A204.1 (cell line): ENCODE data around the gene CDKL4.
"Not testable (repeated sequence)": the region's sequence is repeated elsewhere in the genome, so short reads cannot be mapped to it uniquely, and the experiment has no call there.

ENCODE experiments used
- FAIRE-seq: peaks from 2 replicates; lab custom pipeline; 2012; peaks lifted over from hg19 to GRCh38; lab: Jason Lieb, UNC

Gene CDKL4

DNA sequence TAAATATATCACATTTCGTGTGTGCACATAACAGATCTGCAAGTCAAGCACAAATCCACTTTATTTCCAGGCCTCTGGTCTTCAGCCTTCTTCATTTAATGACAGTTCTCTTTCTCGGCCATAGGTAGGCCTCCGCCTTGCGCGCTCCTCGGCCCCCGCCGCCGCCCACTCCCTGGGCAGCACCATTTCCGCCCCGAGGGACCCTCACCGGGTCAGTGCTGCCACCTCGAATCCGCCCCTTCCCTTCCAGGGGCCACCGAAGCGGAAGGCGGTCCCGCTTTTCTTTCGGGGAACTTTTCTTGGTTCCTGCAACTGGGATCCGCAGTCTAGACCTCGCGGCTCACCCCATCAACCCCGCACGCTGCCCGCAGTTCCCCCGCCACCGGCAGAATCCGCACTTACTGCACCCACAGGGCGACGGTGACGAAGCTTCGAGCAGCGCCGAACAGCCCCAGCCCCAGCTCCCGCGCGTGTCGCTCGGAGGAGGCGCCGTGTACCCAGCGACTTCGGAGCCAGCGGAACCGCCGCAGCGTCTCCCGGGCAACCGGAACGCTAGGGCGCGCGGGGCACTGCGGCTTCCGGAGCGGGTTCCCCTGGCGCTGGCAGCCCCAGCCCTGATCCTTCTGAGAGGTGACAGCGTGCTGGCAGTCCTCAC lies at the start of gene CDKL4:
TSS of gene CDKL4 (minus strand) at position 502 of the 655 bp plus-strand sequence.
- no peak for FAIRE-seq

DNA sequence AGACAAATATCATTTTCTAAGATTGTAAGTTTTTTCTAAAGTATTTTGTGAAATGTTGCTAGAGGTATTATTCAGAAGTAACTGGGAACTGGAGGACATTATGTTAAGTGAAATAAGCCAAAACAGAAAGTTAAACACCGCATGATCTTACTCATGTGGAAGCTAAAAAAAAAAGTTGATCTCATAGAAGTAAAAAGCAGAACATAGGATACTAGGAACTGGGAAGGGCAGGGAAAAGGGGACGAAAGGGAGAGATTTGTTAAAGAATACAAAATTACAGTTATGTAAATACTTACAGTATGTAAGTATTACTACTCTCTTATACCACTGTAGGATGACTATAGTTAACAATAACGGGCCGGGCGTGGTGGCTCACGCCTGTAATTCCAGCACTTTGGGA lies 46.7 kb upstream of the CDKL4 start:
- FAIRE-seq, result no peak

DNA sequence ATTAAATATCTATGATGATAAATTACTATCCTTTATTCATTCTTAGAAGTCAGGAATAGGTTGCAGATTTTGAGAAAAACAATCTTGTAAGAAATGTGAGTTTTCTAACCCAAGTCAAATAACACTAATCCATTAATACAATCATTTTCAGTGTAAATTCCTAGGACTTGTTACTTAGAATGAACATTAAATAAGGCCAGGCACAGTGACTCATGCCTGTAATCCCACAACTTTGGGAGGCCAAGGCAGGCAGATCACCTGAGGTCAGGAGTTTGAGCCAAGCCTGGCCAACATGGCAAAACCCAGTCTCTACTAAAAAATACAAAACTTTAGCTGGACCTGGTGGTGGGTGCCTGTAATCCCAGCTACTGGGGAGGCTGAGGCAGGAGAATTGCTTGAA lies 45.8 kb upstream of the CDKL4 start:
- no peak for FAIRE-seq

DNA sequence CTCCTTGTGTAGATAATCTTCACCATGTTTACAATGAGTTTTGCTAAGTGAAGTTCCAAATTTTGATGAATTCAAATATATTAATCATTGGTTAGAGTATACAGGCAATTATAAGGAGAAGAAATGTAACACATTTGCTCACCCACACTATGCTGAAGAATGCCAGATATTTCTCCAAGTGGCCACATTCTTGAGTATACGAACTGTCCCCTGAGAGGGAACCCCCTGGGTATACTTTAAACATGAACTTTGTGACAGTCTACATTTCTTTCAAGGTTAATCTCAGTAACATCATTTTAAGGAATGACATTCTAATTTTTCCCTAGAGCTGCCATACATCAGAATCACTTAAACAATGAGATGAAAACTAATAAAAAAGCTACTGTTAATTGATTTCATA lies 39.8 kb upstream of the CDKL4 start:
- FAIRE-seq, result no peak

DNA sequence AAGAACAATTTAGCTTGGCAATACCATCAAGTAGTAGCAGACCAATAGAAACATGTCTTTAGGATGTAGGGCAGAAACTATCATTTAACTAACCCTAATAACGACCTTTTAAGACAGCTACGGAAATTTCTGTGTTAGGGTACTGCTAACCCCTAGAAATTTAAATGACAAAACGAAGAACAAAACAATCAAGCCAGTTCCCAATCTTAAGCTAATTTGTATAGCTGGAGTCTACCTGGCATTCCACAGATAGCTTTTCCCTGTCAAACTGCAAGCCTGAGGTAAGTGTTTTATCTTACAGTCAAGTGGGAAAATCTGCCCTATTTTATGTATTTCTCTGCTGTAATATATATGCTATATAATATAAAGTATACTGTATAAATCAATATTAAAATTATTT lies 37.6 kb upstream of the CDKL4 start:
- no peak for FAIRE-seq

DNA sequence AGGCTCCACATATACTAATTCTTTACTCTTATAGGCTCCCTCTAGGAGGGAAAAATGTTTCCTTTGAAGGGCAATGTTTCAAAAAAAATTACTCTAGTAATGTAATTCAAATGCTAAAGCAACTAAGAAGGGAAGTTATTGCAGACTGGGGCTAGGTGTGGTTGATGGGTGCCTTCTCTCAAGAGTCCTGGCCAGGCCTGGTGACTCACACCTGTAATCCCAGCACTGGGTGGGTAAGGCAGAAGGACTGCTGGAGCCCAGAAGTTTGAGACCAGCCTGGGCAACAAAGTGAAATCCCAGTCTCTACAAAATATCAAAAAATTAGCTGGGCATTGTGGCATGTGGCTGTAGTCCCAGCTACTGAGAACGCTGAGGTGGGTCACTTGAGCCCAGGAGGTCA lies 31.2 kb upstream of the CDKL4 start:
- no peak for FAIRE-seq

DNA sequence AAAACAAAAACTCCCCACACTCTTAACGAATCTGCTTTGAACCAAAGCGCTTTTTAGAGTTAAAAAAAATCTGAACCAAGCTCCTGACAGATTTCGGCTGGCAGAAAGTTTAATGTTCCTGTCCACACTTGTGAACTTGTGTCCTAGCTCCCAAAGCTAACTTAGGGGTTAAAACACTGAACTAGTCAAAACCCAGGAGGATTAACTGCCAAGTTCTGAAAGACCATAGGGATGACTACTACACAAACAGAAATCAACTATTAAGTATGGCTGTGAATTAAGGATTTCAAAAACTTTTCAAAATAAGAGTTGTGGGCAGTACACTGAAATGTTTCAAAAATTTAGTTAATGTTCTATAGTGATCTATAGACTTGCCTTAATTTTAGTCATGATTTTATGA lies 26.2 kb upstream of the CDKL4 start:
- FAIRE-seq, result no peak

DNA sequence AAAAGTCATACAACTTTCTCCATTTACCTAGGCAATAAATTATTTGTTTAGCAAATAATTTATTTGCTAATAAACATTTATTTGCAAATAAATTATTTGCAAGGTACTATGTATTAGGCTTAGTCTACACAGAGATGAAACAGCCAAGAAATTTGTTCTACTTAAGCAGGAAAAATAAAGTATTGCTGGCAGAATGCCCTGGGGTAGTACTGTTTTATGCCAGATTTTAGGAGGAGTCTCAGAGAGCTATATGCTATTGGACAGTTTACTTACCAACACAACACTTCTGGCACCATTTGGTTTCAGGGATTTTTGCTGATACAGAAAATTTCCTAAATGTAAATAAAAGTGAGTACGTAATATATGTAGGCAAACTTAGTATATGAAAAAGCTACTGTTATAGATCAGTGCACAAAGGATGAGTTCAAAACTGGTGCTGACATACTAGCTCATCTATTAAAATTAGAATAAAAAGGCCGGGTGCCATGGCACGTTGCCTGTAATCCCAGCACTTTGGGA lies 23.2 kb upstream of the CDKL4 start:
- FAIRE-seq, result no peak

DNA sequence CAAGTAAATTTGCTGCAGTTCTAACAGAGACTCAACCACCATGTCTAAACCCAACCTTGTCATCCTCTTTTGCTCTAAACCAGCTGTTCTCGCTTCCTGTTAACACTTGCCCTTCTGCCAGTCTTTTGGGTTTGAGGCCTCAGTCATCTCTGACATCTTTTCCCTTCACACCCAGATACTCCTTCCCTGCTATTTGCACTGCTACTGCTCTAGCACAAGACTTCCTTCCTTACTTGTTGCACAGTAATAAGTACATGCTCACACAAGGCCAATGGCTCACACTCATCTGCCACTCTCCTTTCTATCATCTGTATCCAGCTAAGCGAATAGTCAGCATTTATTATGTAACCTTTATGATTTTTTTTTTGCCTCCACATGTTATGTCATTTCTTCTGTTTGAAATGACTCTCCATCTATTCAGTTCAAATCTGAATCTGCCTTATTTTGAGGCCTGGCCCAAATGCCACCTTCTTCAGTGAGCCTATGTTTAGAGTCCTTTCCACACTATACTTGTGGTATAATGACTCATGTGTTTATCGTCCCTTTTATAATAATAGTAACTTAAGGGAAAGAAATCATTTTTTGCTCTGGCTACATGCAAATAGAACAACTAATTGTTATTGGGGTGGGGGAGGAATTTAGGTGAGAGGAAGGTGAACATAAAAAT lies 22.5 kb upstream of the CDKL4 start:
- FAIRE-seq, result no peak

DNA sequence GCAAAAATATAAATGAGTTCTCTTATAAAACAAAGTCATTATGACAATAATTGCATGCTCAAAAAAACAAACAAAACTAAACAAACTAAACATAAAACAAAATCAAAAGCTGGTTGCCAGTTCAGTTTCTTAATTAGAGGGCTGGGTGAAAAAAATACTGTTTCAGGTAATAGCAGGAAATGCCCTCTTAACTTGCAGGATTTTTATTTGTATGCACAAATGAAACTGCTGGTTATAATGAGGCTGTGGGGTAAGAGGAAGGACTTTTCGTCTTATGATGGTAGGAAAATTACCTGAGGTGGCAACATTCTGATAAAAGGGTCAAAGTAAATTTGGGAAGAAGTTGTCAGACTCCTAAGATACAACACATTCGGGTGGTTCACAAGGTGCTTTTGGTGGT lies 21.5 kb upstream of the CDKL4 start:
- no peak for FAIRE-seq

DNA sequence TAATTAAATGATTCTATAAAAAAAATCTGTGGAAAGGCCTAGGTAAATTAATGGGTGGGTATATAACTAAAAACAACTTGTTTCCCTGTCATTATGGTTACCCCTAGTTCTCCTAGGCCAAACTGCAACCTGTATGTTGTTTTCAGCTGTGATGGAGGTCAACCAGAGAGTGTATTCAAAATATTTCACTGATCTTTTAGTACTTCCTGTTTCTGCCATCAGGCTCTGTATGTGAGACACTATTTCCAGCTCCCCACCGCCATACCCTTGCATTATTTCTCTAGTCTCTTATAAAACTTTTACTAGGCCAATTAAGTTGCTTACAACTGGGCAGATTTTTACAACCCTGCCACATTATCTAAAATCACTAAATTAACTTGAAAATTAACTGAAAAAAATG lies 21.0 kb upstream of the CDKL4 start:
- no peak for FAIRE-seq

DNA sequence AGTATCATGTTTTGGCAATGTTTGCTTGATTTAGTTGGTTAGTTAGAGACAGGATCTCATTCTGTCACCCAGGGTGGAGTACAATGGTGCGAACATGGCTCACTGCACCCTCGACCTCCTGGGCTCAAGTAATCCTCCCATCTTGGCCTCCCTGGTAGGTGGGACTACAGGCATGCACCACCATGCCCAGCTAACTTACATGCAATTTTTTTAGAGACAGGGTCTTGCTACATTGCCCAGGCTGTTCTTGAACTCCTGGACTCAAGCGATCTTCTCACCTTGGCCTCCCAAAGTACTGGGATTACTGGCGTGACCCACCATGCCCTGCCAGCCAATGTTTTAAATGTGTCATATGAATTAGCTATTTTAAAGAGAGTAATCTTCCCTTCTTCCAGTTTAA lies 16.3 kb upstream of the CDKL4 start:
- no peak for FAIRE-seq

DNA sequence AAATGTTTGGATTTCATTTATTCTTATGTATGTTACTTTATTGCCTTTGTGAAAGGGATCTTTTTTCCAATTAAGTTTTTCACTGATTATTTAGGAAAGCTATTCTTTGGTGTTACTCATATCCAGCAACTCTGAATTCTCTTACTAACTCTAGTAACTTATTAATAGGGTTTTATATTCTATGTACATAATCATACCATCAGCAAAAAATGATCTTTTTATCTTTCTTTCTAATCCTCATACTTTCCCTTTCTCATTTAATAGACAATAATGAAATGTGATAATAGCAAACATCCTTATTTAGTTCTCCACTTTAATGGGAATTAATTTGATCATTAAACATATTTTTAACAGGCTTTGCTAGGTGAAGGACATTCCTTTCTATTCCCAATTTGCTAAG lies 12.3 kb upstream of the CDKL4 start:
- FAIRE-seq, result no peak

DNA sequence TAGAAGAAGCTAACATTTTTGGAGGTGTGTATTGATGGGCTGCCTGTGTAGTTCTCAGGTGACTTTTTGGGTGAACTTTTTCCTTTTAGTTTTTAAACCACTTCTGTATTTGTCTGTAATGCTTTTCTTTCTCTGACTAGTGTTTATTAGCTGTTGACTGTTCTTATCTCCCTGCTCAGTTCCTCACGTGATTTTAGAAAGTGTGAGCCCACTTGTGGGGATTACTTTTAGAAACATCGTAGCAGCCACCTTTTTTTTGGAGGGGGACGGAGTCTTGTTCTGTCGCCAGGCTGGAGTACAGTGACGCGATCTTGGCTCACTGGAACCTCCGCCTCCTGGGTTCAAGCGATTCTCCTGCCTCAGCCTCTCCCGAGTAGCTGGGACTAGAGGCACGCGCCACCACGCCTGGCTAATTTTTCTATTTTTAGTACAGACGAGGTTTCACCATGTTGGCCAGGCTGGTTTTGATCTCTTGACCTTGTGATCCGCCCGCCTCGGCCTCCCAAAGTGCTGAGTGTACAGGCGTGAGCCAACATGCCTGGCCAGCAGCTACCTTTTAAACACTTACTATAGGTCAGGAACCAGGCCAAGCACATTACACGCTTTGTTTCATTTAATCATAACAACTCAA lies 9.2 kb upstream of the CDKL4 start:
- FAIRE-seq, result no peak

DNA sequence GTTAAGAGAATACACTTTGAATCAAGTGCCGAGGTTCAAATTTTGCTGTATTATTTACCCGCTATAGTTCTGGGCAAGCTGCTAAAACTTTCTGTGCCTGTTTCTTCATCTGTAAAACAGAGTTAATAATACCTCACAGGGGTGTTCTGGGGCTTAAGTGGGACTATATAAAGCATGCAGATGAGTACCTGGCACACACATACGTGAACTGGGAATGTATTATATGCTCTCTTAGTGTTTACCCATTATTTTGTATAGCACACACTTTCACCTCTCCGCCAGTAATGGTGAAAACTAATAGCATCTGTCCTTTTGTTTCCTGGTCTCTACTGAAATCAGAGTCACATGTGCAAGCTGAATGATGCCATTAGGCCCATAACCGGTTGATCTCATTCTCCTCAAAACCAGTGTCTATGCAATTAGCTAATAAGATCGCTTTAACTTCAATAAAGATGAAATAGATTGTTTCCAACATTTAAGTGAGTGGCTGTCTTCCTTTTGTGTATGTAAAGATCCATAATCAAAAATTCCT lies 3.8 kb upstream of the CDKL4 start:
- no peak for FAIRE-seq

DNA sequence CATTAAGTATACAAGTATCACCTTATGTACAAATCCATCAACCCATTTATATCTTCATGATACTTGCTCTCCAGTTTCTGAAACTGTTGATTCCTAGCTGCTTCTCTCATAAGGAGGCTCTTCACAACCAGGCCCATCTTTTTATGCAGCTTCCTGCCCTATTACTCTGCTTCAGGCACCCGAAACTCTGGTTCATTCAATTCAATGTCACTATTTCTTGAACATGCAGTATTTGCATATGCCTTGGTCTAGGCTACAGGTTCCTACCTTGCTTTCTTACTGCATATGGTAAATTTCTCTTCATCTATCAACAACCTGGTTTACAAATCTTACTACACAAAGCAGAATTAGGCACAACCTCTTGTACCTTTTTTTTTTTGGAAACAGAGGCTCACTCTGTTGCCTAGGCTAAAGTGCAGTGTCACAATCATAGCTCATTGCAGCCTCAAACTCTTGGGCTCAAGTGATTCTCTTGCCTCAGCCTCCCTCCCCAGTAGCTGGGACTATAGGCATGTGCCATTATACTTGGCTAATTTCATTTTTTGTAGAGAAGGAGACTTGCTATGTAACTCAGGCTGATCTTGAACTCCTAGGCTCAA lies 2.7 kb upstream of the CDKL4 start:
- FAIRE-seq, result no peak

DNA sequence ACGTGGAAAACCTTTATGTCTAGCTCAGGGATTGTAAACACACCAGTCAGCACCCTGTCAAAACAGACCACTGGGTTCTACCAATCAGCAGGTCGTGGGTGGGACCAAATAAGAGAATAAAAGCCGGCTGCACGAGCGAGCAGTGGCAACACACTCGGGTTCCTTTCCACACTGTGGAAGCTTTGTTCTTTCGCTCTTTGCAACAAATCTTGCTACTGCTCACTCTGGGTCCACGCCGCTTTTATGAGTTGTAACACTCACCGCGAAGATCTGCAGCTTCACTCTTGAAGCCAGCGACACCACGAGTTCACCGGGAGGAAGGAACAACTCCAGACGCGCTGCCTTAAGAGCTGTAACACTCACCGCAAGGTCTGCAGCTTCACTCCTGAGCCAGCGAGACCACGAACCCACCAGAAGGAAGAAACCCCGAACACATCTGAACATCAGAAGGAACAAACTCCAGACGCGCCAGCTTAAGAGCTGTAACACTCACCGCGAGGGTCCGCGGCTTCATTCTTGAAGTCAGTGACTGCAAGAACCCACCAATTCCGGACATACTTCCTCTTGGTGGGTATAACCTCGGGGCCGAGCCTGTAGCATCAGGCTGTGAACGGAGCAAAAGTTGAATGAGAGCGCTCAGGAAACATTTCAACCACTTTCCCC lies 1.3 kb upstream of the CDKL4 start:
- FAIRE-seq, result not testable (repeated sequence)

DNA sequence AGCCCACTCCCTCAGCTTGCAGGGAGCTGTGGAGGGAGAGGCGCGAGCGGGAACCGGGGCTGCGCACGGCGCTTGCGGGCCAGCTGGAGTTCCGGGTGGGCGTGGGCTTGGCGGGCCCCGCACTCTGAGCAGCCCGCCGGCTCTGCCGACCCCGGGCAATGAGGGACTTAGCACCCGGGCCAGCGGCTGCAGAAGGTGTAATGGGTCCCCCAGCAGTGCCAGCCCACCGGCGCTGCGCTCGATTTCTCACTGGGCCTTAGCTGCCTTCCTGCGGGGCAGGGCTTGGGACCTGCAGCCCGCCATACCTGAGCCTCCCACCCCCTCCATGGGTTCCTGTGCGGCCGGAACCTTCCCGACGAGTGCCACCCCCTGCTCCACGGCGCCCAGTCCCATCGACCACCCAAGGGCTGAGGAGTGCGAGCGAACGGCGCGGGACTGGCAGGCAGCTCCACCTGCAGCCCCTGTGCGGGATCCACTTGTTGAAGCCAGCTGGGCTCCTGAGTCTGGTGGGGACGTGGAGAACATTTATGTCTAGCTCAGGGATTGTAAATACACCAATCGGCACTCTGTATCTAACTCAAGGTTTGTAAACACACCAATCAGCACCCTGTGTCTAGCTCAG lies 582 bp upstream of the CDKL4 start:
- not testable (repeated sequence) for FAIRE-seq

DNA sequence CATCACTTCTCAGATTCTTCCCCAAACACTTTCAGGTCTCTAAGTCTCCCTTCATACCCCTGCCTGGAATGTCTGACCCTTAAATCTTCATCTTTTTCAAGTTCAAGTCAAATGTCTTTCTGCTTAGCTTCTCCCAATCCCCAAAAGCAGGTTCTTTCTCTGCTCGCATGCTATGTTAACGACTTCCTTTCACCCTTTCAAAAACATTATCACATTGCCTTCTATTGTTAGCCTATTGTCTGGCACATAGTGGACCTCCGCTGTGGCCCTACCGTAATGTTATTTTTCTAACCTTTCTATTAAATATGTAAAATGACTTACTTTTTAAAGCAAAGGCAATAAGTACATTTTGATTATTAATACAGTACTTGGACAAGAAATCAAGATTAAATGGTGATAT lies 2.2 kb downstream of the CDKL4 start:
- no peak for FAIRE-seq

DNA sequence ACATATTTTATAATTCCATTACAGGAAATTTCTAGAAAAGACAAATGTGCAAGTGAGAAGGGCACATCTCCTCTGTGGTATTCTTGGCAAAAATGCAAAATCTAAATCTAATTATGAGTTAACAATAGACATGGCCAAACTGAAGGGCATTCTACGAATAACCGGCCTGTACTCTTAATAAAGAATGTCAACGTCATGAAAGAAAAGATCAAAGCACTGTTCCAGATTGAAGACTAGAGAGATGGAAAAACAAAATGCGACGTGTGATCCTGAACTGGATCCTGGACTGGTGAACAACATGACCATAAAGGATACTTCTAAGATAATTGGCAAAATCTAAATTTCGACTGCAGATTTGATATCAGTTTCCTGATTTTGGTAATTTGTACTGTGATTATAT lies 3.0 kb downstream of the CDKL4 start:
- no peak for FAIRE-seq

DNA sequence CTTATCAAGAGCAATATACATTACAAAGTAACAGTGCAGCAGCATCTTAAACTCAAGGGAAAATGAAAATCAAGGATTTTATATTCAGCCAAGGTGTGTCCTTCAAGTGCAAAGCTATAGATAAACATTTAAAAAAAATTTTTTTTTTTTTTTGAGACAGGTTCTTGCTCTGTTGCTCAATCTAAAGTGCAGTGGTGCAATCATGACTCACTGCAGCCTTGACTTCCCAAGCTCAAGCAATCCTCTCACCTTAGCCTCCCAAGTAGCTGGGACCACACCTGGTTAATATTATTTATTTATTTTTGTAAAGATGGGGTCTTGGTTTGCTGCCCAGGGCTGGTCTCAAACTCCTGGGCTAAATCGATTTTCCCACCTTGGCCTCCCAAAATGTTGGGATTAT lies 9.0 kb downstream of the CDKL4 start:
- no peak for FAIRE-seq

DNA sequence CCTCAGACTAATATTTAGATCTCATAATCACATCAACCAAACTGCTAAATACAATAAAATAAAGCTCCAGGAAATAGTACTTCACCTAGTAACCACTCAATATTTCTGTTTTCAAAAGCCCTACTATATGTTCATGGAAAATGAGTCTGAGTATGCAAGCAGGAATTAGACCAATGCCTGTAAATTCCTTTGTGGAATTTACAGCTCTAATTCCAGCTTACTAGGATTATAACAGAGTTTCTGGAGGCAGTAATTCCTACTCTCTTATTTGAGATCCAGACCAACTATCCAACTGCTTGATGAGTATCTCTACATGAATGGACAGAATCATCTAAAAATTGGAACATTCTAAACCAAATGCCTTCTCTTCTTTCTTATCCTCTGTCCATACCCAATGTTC lies 11.6 kb downstream of the CDKL4 start:
- FAIRE-seq, result no peak
